ENCODE data around the gene COA8. TPM values are rescaled to one million over a fixed set of nuclear protein-coding genes. Genes with fewer than 3 reads are reported as not detected.

Gene COA8
- total and polyA plus RNA-seq, 2 donors (not counting 1 experiment from before 2014, with no cell fraction given): 25.5 to 26.4 TPM

DNA sequence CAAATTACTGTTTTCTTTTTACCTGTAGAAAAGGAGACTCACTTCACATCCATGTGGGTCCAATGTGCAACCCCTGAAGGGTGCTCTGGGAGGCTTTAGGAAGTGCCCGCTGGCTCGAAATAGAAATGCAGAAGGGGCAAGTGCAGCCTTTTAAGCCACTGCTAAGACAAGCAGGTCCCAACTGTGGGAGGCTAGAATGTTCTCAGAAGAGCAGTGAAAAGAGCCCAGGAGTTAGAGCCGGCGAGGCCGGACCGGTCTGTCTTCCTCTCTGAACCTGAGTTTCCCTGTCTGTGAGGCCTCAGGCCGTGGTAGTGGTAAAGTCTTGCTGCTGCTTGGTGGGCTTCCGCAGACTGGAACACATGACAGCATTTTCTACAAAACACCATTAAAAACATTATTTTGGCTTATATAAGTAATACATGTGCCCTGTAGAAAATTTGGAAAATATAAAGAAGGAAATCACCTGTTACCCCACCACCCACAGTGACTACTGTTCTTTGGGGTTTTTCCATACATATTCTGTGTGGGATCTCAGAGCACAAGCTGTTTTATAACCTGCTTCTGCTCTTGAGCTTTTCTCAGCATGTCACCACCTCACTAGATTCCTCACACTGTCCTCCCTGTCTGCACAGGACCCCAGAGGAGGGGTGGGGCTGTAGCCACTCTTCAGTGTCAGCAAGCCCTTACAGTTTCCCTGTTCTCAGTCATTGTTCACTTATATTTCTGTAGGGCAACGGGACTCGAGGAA, 46.2 kb upstream of the COA8 start:
- Histone ChIP-seq H3K27ac (ENCODE audit: insufficient read depth, low read length) (no peak overlapping the region), H3K27me3 (ENCODE audit: control insufficient read depth, insufficient read depth, low read length) (no peaks in the 10 kb centered on the region), H3K4me3 (replicated peaks in 1 of 4; ENCODE audit: control extremely low read depth in 1 of 4, insufficient read depth in 1 of 4, low read depth in 3 of 4, low read length in 4 of 4) (no peak overlapping the region), H3K9ac (ENCODE audit: insufficient read depth, low read length) (no peak overlapping the region), H2AFZ (ENCODE audit: low read length) (no peak overlapping the region), H3K4me1 (ENCODE audit: control insufficient read depth, extremely low read depth, insufficient read depth, low read length) (peaks cover 21% of the 10 kb centered on the region), H3K79me2 (ENCODE audit: control insufficient read depth, insufficient read depth, low read length) (no peaks in the 10 kb centered on the region), H3K36me3 (ENCODE audit: control insufficient read depth, insufficient read depth, low read length) (peaks cover 2% of the 10 kb centered on the region), H3K4me2 (ENCODE audit: extremely low read depth, insufficient read depth, low read length) (no peak overlapping the region), H4K20me1 (ENCODE audit: control insufficient read depth, extremely low read depth, insufficient read depth, low read length) (no peaks in the 10 kb centered on the region), H3K9me3 (ENCODE audit: control insufficient read depth, insufficient read depth, low read depth, low read length) (no peaks in the 10 kb centered on the region)
- TF ChIP-seq EZH2 (IDR thresholded peaks at IDR 0.05; ENCODE audit: low read length, missing control alignments): no peak
- TF ChIP-seq, protein P1, sequence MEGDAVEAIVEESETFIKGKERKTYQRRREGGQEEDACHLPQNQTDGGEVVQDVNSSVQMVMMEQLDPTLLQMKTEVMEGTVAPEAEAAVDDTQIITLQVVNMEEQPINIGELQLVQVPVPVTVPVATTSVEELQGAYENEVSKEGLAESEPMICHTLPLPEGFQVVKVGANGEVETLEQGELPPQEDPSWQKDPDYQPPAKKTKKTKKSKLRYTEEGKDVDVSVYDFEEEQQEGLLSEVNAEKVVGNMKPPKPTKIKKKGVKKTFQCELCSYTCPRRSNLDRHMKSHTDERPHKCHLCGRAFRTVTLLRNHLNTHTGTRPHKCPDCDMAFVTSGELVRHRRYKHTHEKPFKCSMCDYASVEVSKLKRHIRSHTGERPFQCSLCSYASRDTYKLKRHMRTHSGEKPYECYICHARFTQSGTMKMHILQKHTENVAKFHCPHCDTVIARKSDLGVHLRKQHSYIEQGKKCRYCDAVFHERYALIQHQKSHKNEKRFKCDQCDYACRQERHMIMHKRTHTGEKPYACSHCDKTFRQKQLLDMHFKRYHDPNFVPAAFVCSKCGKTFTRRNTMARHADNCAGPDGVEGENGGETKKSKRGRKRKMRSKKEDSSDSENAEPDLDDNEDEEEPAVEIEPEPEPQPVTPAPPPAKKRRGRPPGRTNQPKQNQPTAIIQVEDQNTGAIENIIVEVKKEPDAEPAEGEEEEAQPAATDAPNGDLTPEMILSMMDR (conservative IDR thresholded peaks at IDR 0.05 in 1 of 2, IDR thresholded peaks at IDR 0.05 in 1 of 2; ENCODE audit: low read depth in 1 of 2, low read length in 2 of 2): no peak
- DNase-seq (ENCODE audit: low read depth in 2 of 2): no peak

DNA sequence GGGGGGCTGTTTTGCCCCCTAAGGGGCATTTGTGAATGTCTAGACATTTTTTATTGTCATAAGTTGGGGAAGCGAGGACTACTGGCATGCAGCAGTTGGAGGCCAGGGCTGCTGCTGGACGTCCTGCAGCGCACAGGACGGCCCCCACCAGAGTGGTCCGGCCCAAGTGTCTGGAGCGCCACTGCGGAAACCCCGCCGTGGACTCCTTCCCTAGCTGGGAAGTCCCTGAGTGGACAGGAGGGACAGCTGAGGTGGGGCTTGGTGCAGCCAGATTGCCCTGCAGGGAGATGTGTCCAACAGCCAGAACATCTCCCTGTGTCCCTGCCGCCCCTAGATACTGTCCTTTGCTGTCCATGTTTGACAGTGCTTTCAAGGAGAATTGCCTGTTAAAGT, 45.6 kb upstream of the COA8 start:
- TF ChIP-seq, protein P1 (conservative IDR thresholded peaks at IDR 0.05 in 1 of 2, IDR thresholded peaks at IDR 0.05 in 1 of 2; ENCODE audit: low read depth in 1 of 2, low read length in 2 of 2): no peak
- TF ChIP-seq EZH2 (IDR thresholded peaks at IDR 0.05; ENCODE audit: low read length, missing control alignments): no peak
- H3K27me3 ChIP-seq (ENCODE audit: control insufficient read depth, insufficient read depth, low read length): no peaks in the 10 kb centered on the region
- H3K9me3 ChIP-seq (ENCODE audit: control insufficient read depth, insufficient read depth, low read depth, low read length): no peaks in the 10 kb centered on the region
- DNase-seq (ENCODE audit: low read depth in 2 of 2): no peak
- no peak overlapping the region for H3K9ac ChIP-seq (ENCODE audit: insufficient read depth, low read length)
- H3K27ac ChIP-seq (ENCODE audit: insufficient read depth, low read length): no peak overlapping the region
- H3K4me2 ChIP-seq (ENCODE audit: extremely low read depth, insufficient read depth, low read length): no peak overlapping the region
- H2AFZ ChIP-seq (ENCODE audit: low read length): no peak overlapping the region
- H3K4me1 ChIP-seq (ENCODE audit: control insufficient read depth, extremely low read depth, insufficient read depth, low read length): peaks cover 21% of the 10 kb centered on the region
- peaks cover 2% of the 10 kb centered on the region for H3K36me3 ChIP-seq (ENCODE audit: control insufficient read depth, insufficient read depth, low read length)
- no peak overlapping the region for H3K4me3 ChIP-seq (replicated peaks in 1 of 4; ENCODE audit: control extremely low read depth in 1 of 4, insufficient read depth in 1 of 4, low read depth in 3 of 4, low read length in 4 of 4)
- H4K20me1 ChIP-seq (ENCODE audit: control insufficient read depth, extremely low read depth, insufficient read depth, low read length): no peaks in the 10 kb centered on the region
- no peaks in the 10 kb centered on the region for H3K79me2 ChIP-seq (ENCODE audit: control insufficient read depth, insufficient read depth, low read length)

GRCh38 chr14:103517721-103518421, 44.9 kb upstream of the COA8 start:
- H3K9me3 ChIP-seq (ENCODE audit: control insufficient read depth, insufficient read depth, low read depth, low read length): no peaks in the 10 kb centered on the region
- TF ChIP-seq, protein P1 (conservative IDR thresholded peaks at IDR 0.05 in 1 of 2, IDR thresholded peaks at IDR 0.05 in 1 of 2; ENCODE audit: low read depth in 1 of 2, low read length in 2 of 2): no peak
- no peak for TF ChIP-seq EZH2 (IDR thresholded peaks at IDR 0.05; ENCODE audit: low read length, missing control alignments)
- H3K4me2 ChIP-seq (ENCODE audit: extremely low read depth, insufficient read depth, low read length): no peak overlapping the region
- H2AFZ ChIP-seq (ENCODE audit: low read length): no peak overlapping the region
- H4K20me1 ChIP-seq (ENCODE audit: control insufficient read depth, extremely low read depth, insufficient read depth, low read length): no peaks in the 10 kb centered on the region
- peak in 1 of 2 donors; percentile 20 for DNase-seq (ENCODE audit: low read depth in 2 of 2)
- H3K4me1 ChIP-seq (ENCODE audit: control insufficient read depth, extremely low read depth, insufficient read depth, low read length): peaks cover 17% of the 10 kb centered on the region
- H3K9ac ChIP-seq (ENCODE audit: insufficient read depth, low read length): no peak overlapping the region
- H3K36me3 ChIP-seq (ENCODE audit: control insufficient read depth, insufficient read depth, low read length): peaks cover 2% of the 10 kb centered on the region
- H3K79me2 ChIP-seq (ENCODE audit: control insufficient read depth, insufficient read depth, low read length): no peaks in the 10 kb centered on the region
- no peak overlapping the region for H3K4me3 ChIP-seq (replicated peaks in 1 of 4; ENCODE audit: control extremely low read depth in 1 of 4, insufficient read depth in 1 of 4, low read depth in 3 of 4, low read length in 4 of 4)
- no peaks in the 10 kb centered on the region for H3K27me3 ChIP-seq (ENCODE audit: control insufficient read depth, insufficient read depth, low read length)
- peak overlapping the region; percentile 28 for H3K27ac ChIP-seq (ENCODE audit: insufficient read depth, low read length)

All from fibroblast of lung (primary cell).